HL-60 (cell line): ENCODE measurements around the gene PLG.
"Not testable (repeated sequence)": the region's sequence is repeated elsewhere in the genome, so short reads cannot be mapped to it uniquely, and the experiment has no call there.

Source experiments
- DNase-seq, 2 experiments: peaks; one replicate each; pipeline ENCODE4 v3.0.0-alpha.2; 2010 to 2020; ENCODE audit warnings: low read depth in 1 of 2, low spot score in 1 of 2
- H3K27ac ChIP-seq: fragments of 250-450 bp; sonication (Bioruptor Pico); replicated peaks from 2 replicates; pipeline ENCODE4 v1.5.1; 2020; ENCODE audit warnings: mild to moderate bottlenecking, moderate library complexity
- H3K27me3 ChIP-seq: fragments of 250-450 bp; sonication (Bioruptor Pico); 2 replicates; pipeline ENCODE4 v1.5.1; 2021; ENCODE audit warnings: mild to moderate bottlenecking, moderate library complexity; ENCODE audit not compliant: insufficient read depth, poor library complexity, severe bottlenecking
- H3K4me3 ChIP-seq: replicated peaks from 2 replicates; pipeline ENCODE4 v1.5.1; 2011; ENCODE audit warnings: mild to moderate bottlenecking, control low read depth, low read length; ENCODE audit not compliant: insufficient read depth
- GABPA ChIP-seq: IDR thresholded peaks from 2 replicates; pipeline ENCODE4 v1.6.1; 2012; ENCODE audit warnings: low read depth
- POLR2AphosphoS5 ChIP-seq: IDR thresholded peaks from 2 replicates; pipeline ENCODE4 v1.6.1; 2012; ENCODE audit warnings: low read depth
- REST ChIP-seq: IDR thresholded peaks from 2 replicates; pipeline ENCODE4 v1.6.1; 2012; ENCODE audit warnings: low read depth; ENCODE audit not compliant: insufficient replicate concordance
- SPI1 ChIP-seq: IDR thresholded peaks from 2 replicates; pipeline ENCODE4 v1.6.1; 2012; ENCODE audit warnings: low read depth, mild to moderate bottlenecking, borderline replicate concordance
- TF ChIP-seq, protein P1 (sequence below): IDR thresholded peaks from one replicate; pipeline ENCODE4 v1.5.1; 2011; ENCODE audit warnings: low read length, control low read depth, inconsistent platforms; ENCODE audit not compliant: insufficient read depth

PLG gene

GRCh38 chr6:160678230-160678629 is 23.8 kb upstream of the PLG start:
- Histone ChIP-seq H3K27ac (no peak overlapping the region), H3K4me3 (no peak overlapping the region), H3K27me3 (peaks cover 2% of the 10 kb centered on the region)
- no peak for TF ChIP-seq POLR2AphosphoS5
- TF ChIP-seq GABPA: no peak
- DNase-seq: no peak

- H3K27ac ChIP-seq: no peak overlapping the region
- TF ChIP-seq GABPA (no peak), POLR2AphosphoS5 (no peak), REST (no peak), SPI1 (no peak)
- TF ChIP-seq, protein P1, sequence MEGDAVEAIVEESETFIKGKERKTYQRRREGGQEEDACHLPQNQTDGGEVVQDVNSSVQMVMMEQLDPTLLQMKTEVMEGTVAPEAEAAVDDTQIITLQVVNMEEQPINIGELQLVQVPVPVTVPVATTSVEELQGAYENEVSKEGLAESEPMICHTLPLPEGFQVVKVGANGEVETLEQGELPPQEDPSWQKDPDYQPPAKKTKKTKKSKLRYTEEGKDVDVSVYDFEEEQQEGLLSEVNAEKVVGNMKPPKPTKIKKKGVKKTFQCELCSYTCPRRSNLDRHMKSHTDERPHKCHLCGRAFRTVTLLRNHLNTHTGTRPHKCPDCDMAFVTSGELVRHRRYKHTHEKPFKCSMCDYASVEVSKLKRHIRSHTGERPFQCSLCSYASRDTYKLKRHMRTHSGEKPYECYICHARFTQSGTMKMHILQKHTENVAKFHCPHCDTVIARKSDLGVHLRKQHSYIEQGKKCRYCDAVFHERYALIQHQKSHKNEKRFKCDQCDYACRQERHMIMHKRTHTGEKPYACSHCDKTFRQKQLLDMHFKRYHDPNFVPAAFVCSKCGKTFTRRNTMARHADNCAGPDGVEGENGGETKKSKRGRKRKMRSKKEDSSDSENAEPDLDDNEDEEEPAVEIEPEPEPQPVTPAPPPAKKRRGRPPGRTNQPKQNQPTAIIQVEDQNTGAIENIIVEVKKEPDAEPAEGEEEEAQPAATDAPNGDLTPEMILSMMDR: no peak
- DNase-seq: no peak
- H3K4me3 ChIP-seq: no peak overlapping the region
- H3K27me3 ChIP-seq: peaks cover 2% of the 10 kb centered on the region
These were observed 23.2 kb upstream of the PLG start for GRCh38 chr6:160678744-160679401.

GRCh38 chr6:160679402-160679769 is 22.7 kb upstream of the PLG start:
- peaks cover 2% of the 10 kb centered on the region for H3K27me3 ChIP-seq
- TF ChIP-seq REST: no peak
- no peak for TF ChIP-seq POLR2AphosphoS5
- no peak for TF ChIP-seq GABPA
- TF ChIP-seq, protein P1: no peak
- TF ChIP-seq SPI1: no peak
- H3K27ac ChIP-seq: no peak overlapping the region
- no peak overlapping the region for H3K4me3 ChIP-seq
- DNase-seq: no peak

GRCh38 chr6:160685101-160685761 is 16.8 kb upstream of the PLG start:
- DNase-seq, H3K27ac ChIP-seq, H3K4me3 ChIP-seq, H3K27me3 ChIP-seq: not testable (repeated sequence)
